H9 (cell line): ENCODE measurements around the gene ANKDD1B. TPM values are rescaled to one million over a fixed set of nuclear protein-coding genes. Genes with fewer than 3 reads are reported as not detected.

Experiments used
- DNase-seq: peaks from one replicate; pipeline ENCODE4 v3.0.0-alpha.2; 2017
- H2AFZ ChIP-seq: one replicate; pipeline ENCODE4 v1.6.1; 2013; ENCODE audit warnings: mild to moderate bottlenecking, low read length, control low read depth, moderate library complexity
- H2AK5ac ChIP-seq: 2 replicates; pipeline ENCODE4 v1.6.1; 2013; ENCODE audit warnings: low read length, control low read depth, mixed read lengths; ENCODE audit not compliant: insufficient read length
- H2BK120ac ChIP-seq: one replicate; pipeline ENCODE4 v1.6.1; 2013; ENCODE audit warnings: low read depth, mild to moderate bottlenecking, low read length, control low read depth, inconsistent platforms; ENCODE audit not compliant: poor library complexity, severe bottlenecking
- H2BK12ac ChIP-seq: 2 replicates; pipeline ENCODE4 v1.6.1; 2013; ENCODE audit warnings: low read length, control low read depth, mixed read lengths, low read depth; ENCODE audit not compliant: insufficient read length
- H2BK15ac ChIP-seq: 2 replicates; pipeline ENCODE4 v1.6.1; 2013; ENCODE audit warnings: low read depth, low read length, control low read depth
- H2BK20ac ChIP-seq: one replicate; pipeline ENCODE4 v1.6.1; 2013; ENCODE audit warnings: low read depth, mild to moderate bottlenecking, low read length, control low read depth, inconsistent platforms; ENCODE audit not compliant: poor library complexity, severe bottlenecking
- H2BK5ac ChIP-seq: 2 replicates; pipeline ENCODE4 v1.6.1; 2013; ENCODE audit warnings: low read length, control low read depth, mixed read lengths; ENCODE audit not compliant: insufficient read length
- H3K14ac ChIP-seq: 2 replicates; pipeline ENCODE4 v1.6.1; 2013; ENCODE audit warnings: low read length, control low read depth; ENCODE audit not compliant: insufficient read depth
- H3K18ac ChIP-seq: 2 replicates; pipeline ENCODE4 v1.6.1; 2013; ENCODE audit warnings: low read depth, mild to moderate bottlenecking, mixed read lengths, low read length, control low read depth; ENCODE audit not compliant: insufficient read length
- H3K23ac ChIP-seq: 2 replicates; pipeline ENCODE4 v1.6.1; 2013; ENCODE audit warnings: low read length, control low read depth, mixed read lengths, low read depth; ENCODE audit not compliant: insufficient read length
- H3K23me2 ChIP-seq: 2 replicates; pipeline ENCODE4 v1.6.1; 2013; ENCODE audit warnings: low read depth, mild to moderate bottlenecking, mixed read lengths, low read length, control low read depth; ENCODE audit not compliant: insufficient read length, poor library complexity, severe bottlenecking
- H3K27ac ChIP-seq: 2 replicates; pipeline ENCODE4 v1.5.1; 2013; ENCODE audit warnings: low read length, control low read depth, mixed read lengths, low read depth; ENCODE audit not compliant: insufficient read length
- H3K27me3 ChIP-seq: 2 replicates; pipeline ENCODE4 v1.6.1; 2013; ENCODE audit warnings: low read length, control low read depth, inconsistent platforms; ENCODE audit not compliant: insufficient read depth
- H3K4ac ChIP-seq: 2 replicates; pipeline ENCODE4 v1.6.1; 2013; ENCODE audit warnings: low read depth, mild to moderate bottlenecking, control low read depth, inconsistent platforms, low read length, moderate library complexity
- H3K4me1 ChIP-seq: 2 replicates; pipeline ENCODE4 v1.6.1; 2013; ENCODE audit warnings: low read length, control low read depth, inconsistent platforms; ENCODE audit not compliant: insufficient read depth
- H3K4me2 ChIP-seq: 2 replicates; pipeline ENCODE4 v1.6.1; 2013; ENCODE audit warnings: low read length, control low read depth, mixed read lengths; ENCODE audit not compliant: insufficient read length, insufficient read depth
- H3K56ac ChIP-seq: 2 replicates; pipeline ENCODE4 v1.6.1; 2013; ENCODE audit warnings: low read depth, mild to moderate bottlenecking, mixed read lengths, low read length, control low read depth; ENCODE audit not compliant: insufficient read length
- H3K79me1 ChIP-seq: 2 replicates; pipeline ENCODE4 v1.6.1; 2013; ENCODE audit warnings: low read depth, mild to moderate bottlenecking, moderate library complexity, low read length, control low read depth, inconsistent platforms; ENCODE audit not compliant: insufficient read depth, poor library complexity, severe bottlenecking
- H3K79me2 ChIP-seq: 2 replicates; pipeline ENCODE4 v1.6.1; 2013; ENCODE audit warnings: low read length, control low read depth, inconsistent platforms; ENCODE audit not compliant: insufficient read depth
- H3K9ac ChIP-seq: 2 replicates; pipeline ENCODE4 v1.6.1; 2013; ENCODE audit warnings: low read length, control low read depth, mixed read lengths; ENCODE audit not compliant: insufficient read length; ENCODE audit errors: extremely low read depth
- H3K9me3 ChIP-seq: one replicate; pipeline ENCODE4 v1.6.1; 2013; ENCODE audit warnings: low read depth, low read length, inconsistent platforms; ENCODE audit not compliant: control insufficient read depth
- H3T11ph ChIP-seq: one replicate; pipeline ENCODE4 v1.6.1; 2013; ENCODE audit warnings: mild to moderate bottlenecking, low read length, control low read depth, inconsistent platforms
- H4K20me1 ChIP-seq: one replicate; pipeline ENCODE4 v1.6.1; 2013; ENCODE audit not compliant: control insufficient read depth, insufficient read length, insufficient read depth
- H4K5ac ChIP-seq: 2 replicates; pipeline ENCODE4 v1.6.1; 2013; ENCODE audit warnings: low read depth, mild to moderate bottlenecking, mixed read lengths, low read length, control low read depth; ENCODE audit not compliant: insufficient read length
- H4K8ac ChIP-seq: replicated peaks from 2 replicates; pipeline ENCODE4 v1.6.1; 2013; ENCODE audit warnings: low read length, control low read depth, mixed read lengths, low read depth; ENCODE audit not compliant: insufficient read length
- H4K91ac ChIP-seq: 2 replicates; pipeline ENCODE4 v1.6.1; 2013; ENCODE audit warnings: low read depth, mild to moderate bottlenecking, moderate library complexity, mixed read lengths, low read length, control low read depth; ENCODE audit not compliant: insufficient read length
- H3K27ac Mint-ChIP-seq, 3 experiments: 2 replicates in 2 of 3; 3 replicates in 1 of 3; pipeline ENCODE4 v1.8.0; 2020 to 2021; ENCODE audit warnings: mixed read lengths in 3 of 3, mild to moderate bottlenecking in 1 of 3, moderate library complexity in 1 of 3
- H3K27me3 Mint-ChIP-seq: 2 replicates; pipeline ENCODE4 v1.8.0; 2021; ENCODE audit warnings: low read depth, mild to moderate bottlenecking, moderate library complexity, mixed read lengths
- H3K36me3 Mint-ChIP-seq, 3 experiments: 2 replicates in 2 of 3; 3 replicates in 1 of 3; pipeline ENCODE4 v1.8.0; 2020 to 2021; ENCODE audit warnings: low read depth in 3 of 3, mixed read lengths in 3 of 3; ENCODE audit not compliant: insufficient read depth in 1 of 3
- H3K4me1 Mint-ChIP-seq, 2 experiments: 2 replicates each; pipeline ENCODE4 v1.8.0; 2020; ENCODE audit warnings: mixed read lengths in 2 of 2
- H3K4me3 Mint-ChIP-seq, 2 experiments: 2 replicates in 1 of 2; 3 replicates in 1 of 2; pipeline ENCODE4 v1.8.0; 2020 to 2021; ENCODE audit warnings: mild to moderate bottlenecking in 2 of 2, mixed read lengths in 2 of 2, moderate library complexity in 1 of 2
- H3K9me3 Mint-ChIP-seq, 2 experiments: 2 replicates in 1 of 2; 3 replicates in 1 of 2; pipeline ENCODE4 v1.8.0; 2020; ENCODE audit warnings: mild to moderate bottlenecking in 2 of 2, mixed read lengths in 2 of 2, moderate library complexity in 1 of 2
- CTCF ChIP-seq: fragments of 200-600 bp; sonication (generic); conservative IDR thresholded peaks from 3 replicates; pipeline ENCODE4 v1.8.0; 2021; ENCODE audit warnings: antibody characterized with exemption, mild to moderate bottlenecking
- WGBS: extraction: QIAGEN DNeasy Blood & Tissue Kit; methylation state at CpG from one replicate; pipeline ENCODE4 v1.1.7; 2013; ENCODE audit warnings: missing lambda C conversion rate, low lambda C conversion rate, mixed read lengths; ENCODE audit not compliant: insufficient read length; ENCODE audit errors: extremely low coverage; 5-methylcytosine and 5-hydroxymethylcytosine counted together
- total RNA-seq: library from RNA; stranded (reverse); gene quantifications from 2 replicates; pipeline ENCODE4 v1.2.1, GENCODE V29; 2021

ANKDD1B gene
- total RNA-seq, 1 experiment from 2014 or later, result 0.33 TPM

GRCh38 chr5:75706775-75707174 lies 95.5 kb downstream of the ANKDD1B start:
- no peak overlapping the region for H3K14ac ChIP-seq
- Mint-ChIP-seq H3K36me3 (peaks cover 18 to 30% (median 28%) of the 10 kb centered on the region in 3 experiments), H3K27me3 (no peaks in the 10 kb centered on the region), H3K9me3 (no peaks in the 10 kb centered on the region), H3K4me1 (no peaks in the 10 kb centered on the region), H3K4me3 (no peak overlapping the region), H3K27ac (no peak overlapping the region)
- no peak overlapping the region for H2BK12ac ChIP-seq
- no peak overlapping the region for H2BK15ac ChIP-seq
- H2AFZ ChIP-seq, result no peak overlapping the region
- H2BK120ac ChIP-seq, result no peak overlapping the region
- H3K9me3 ChIP-seq, result no peaks in the 10 kb centered on the region
- no peak for TF ChIP-seq CTCF
- H2BK5ac ChIP-seq, result no peak overlapping the region
- H4K8ac ChIP-seq, result no peak overlapping the region
- H3T11ph ChIP-seq, result no peak overlapping the region
- no peaks in the 10 kb centered on the region for H3K23me2 ChIP-seq
- H4K91ac ChIP-seq, result no peak overlapping the region
- no CpG with 5 or more reads among the region's 3 CpGs for WGBS
- no peak overlapping the region for H4K5ac ChIP-seq
- no peak overlapping the region for H2BK20ac ChIP-seq
- no peak overlapping the region for H3K18ac ChIP-seq
- no peaks in the 10 kb centered on the region for H3K79me1 ChIP-seq
- H4K20me1 ChIP-seq, result no peaks in the 10 kb centered on the region
- no peaks in the 10 kb centered on the region for H3K79me2 ChIP-seq
- H3K23ac ChIP-seq, result no peak overlapping the region
- no peak overlapping the region for H2AK5ac ChIP-seq
- no peak overlapping the region for H3K56ac ChIP-seq
- H3K4me2 ChIP-seq, result no peak overlapping the region
- no peaks in the 10 kb centered on the region for H3K4me1 ChIP-seq
- H3K27me3 ChIP-seq, result no peaks in the 10 kb centered on the region
- no peak for DNase-seq
- no peak overlapping the region for H3K9ac ChIP-seq
- no peak overlapping the region for H3K27ac ChIP-seq
- no peak overlapping the region for H3K4ac ChIP-seq
